ENCODE data around the gene SPINT2.

DNA sequence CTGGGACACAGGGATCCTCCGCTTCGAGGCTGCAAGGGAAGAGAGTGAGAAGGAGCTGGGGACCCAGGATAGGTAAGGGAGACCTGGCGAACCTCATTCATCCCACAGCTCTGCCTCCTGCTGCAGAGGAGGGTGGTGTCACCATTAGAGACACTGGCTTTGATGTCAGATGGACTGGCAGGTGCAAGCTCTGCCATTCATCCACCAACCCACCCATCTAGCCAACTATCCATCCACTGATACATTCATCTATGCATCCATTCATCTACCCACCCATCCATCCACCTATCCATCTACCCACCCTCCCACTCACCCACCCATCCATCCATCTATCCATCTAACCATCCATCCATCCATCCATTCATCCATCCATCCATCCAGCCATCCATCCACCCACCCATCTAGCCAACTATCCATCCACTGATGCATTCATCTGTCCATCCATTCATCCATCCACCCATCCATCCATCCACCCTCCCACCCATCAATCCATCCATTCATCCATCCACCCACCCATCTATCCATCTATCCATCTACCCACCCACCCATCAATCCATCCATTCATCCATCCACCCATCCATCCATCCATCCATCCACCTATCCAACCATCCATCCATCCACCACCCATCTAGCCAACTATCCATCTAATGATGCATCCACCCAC, 45.4 kb downstream of the SPINT2 start:
- TF ChIP-seq ZFP3 (CRISPR knock-in tag; IDR thresholded peaks at IDR 0.05) = no peak
- no peak for TF ChIP-seq RARB (CRISPR knock-in tag; IDR thresholded peaks at IDR 0.05)
- TF ChIP-seq, protein P1, sequence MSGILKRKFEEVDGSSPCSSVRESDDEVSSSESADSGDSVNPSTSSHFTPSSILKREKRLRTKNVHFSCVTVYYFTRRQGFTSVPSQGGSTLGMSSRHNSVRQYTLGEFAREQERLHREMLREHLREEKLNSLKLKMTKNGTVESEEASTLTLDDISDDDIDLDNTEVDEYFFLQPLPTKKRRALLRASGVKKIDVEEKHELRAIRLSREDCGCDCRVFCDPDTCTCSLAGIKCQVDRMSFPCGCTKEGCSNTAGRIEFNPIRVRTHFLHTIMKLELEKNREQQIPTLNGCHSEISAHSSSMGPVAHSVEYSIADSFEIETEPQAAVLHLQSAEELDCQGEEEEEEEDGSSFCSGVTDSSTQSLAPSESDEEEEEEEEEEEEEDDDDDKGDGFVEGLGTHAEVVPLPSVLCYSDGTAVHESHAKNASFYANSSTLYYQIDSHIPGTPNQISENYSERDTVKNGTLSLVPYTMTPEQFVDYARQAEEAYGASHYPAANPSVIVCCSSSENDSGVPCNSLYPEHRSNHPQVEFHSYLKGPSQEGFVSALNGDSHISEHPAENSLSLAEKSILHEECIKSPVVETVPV (CRISPR knock-in tag; IDR thresholded peaks at IDR 0.05) = no peak
- TF ChIP-seq ARNTL (CRISPR knock-in tag; IDR thresholded peaks at IDR 0.05; ENCODE audit: borderline replicate concordance, low read depth) = no peak
- no peak for TF ChIP-seq ZFP30 (CRISPR knock-in tag; IDR thresholded peaks at IDR 0.05)
- TF ChIP-seq, protein P2, sequence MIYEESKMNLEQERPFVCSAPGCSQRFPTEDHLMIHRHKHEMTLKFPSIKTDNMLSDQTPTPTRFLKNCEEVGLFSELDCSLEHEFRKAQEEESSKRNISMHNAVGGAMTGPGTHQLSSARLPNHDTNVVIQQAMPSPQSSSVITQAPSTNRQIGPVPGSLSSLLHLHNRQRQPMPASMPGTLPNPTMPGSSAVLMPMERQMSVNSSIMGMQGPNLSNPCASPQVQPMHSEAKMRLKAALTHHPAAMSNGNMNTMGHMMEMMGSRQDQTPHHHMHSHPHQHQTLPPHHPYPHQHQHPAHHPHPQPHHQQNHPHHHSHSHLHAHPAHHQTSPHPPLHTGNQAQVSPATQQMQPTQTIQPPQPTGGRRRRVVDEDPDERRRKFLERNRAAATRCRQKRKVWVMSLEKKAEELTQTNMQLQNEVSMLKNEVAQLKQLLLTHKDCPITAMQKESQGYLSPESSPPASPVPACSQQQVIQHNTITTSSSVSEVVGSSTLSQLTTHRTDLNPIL (CRISPR knock-in tag; IDR thresholded peaks at IDR 0.05; ENCODE audit: low read depth) = no peak

Measured in SK-N-SH treated with all-trans-retinoic acid at 6 μM for 48 hours (cell line).